Measurements from ENCODE around the gene C1orf159. TPM values are rescaled to one million over a fixed set of nuclear protein-coding genes. Genes with fewer than 3 reads are reported as not detected.
A peak's percentile ranks its signal among the peaks of the same experiment; 100 is the strongest.

C1orf159 gene
- total and polyA plus RNA-seq, 9 of the 15 experiments (the other 6 are each of a cell fraction or from before 2014, with no cell fraction given) = 0.28 to 54.9 (median 10.6) TPM

GRCh38 chr1:1059494-1060280 lies 56.2 kb downstream of the C1orf159 start (continued):
- no peak for TF ChIP-seq ATF3 (IDR thresholded peaks at IDR 0.05)
- TF ChIP-seq ATF3 (CRISPR knock-in tag; conservative IDR thresholded peaks at IDR 0.05) = no peak
- no peak for TF ChIP-seq ZNF143 (CRISPR knock-in tag; IDR thresholded peaks at IDR 0.05)
- no peak for TF ChIP-seq PTRF (tag; IDR thresholded peaks at IDR 0.05)
- TF ChIP-seq BDP1 (IDR thresholded peaks at IDR 0.05; ENCODE audit: insufficient read depth, insufficient read length) = no peak
- peak; percentile 67; the same call in 1 of the 2 replicates for TF ChIP-seq MTA3 (IDR thresholded peaks at IDR 0.05; ENCODE audit: borderline replicate concordance)
- TF ChIP-seq RBM25 (IDR thresholded peaks at IDR 0.05; ENCODE audit: low read depth, low read length, severe bottlenecking) = no peak
- 0 out of 4 replicates have a peak, but pooled peaks of 1 of the 2 experiments have one; percentile 24 for TF ChIP-seq UBTF (IDR thresholded peaks at IDR 0.05; ENCODE audit: borderline replicate concordance in 1 of 2, low read depth in 2 of 2, low read length in 2 of 2)
- TF ChIP-seq RBFOX2 (IDR thresholded peaks at IDR 0.05; ENCODE audit: low read depth, low read length) = peak; percentile 72; the same call in 1 of the 2 replicates
- TF ChIP-seq CREB1 (IDR thresholded peaks at IDR 0.05) = 0 out of 2 replicates have a peak, but pooled peaks have one; percentile 7
- TF ChIP-seq CREB1 (CRISPR knock-in tag; IDR thresholded peaks at IDR 0.05) = no peak; the same call in 1 of the 2 replicates
- TF ChIP-seq U2AF1 (optimal IDR thresholded peaks at IDR 0.05; ENCODE audit: low read depth, low read length) = no peak
- TF ChIP-seq HMG20A (CRISPR knock-in tag; conservative IDR thresholded peaks at IDR 0.05) = no peak
- peak; percentile 16; the same call in 1 of the 2 replicates for TF ChIP-seq E2F3 (CRISPR knock-in tag; IDR thresholded peaks at IDR 0.05)
- TF ChIP-seq RERE (CRISPR knock-in tag; IDR thresholded peaks at IDR 0.05; ENCODE audit: borderline replicate concordance) = 0 out of 2 replicates have a peak, but pooled peaks have one; percentile 76
- 0 out of 2 replicates have a peak, but pooled peaks have one; percentile 16 for TF ChIP-seq SMC3 (conservative IDR thresholded peaks at IDR 0.05; ENCODE audit: insufficient read depth, low read depth, low read length)
- TF ChIP-seq ZC3H8 (IDR thresholded peaks at IDR 0.05) = no peak
